Panc1 (cell line): ENCODE data around the gene TMEM163.

ENCODE experiments used
- POLR2AphosphoS5 ChIP-seq: IDR thresholded peaks from 2 replicates; pipeline ENCODE4 v1.6.1; 2012; ENCODE audit warnings: mild to moderate bottlenecking, low read depth, low read length, moderate library complexity
- TF ChIP-seq, protein P1 (sequence below): fragments of 450-650 bp; IDR thresholded peaks from 2 replicates; pipeline ENCODE4 v1.5.1; 2017; ENCODE audit warnings: mild to moderate bottlenecking
- TF ChIP-seq, protein P2 (sequence below), 2 experiments: IDR thresholded peaks; 2 replicates each; pipeline ENCODE4 v1.6.1; 2011 to 2012; ENCODE audit warnings: low read depth in 2 of 2, control low read depth in 1 of 2, low read length in 1 of 2, mild to moderate bottlenecking in 1 of 2, moderate library complexity in 1 of 2; ENCODE audit not compliant: insufficient read depth in 1 of 2

DNA sequence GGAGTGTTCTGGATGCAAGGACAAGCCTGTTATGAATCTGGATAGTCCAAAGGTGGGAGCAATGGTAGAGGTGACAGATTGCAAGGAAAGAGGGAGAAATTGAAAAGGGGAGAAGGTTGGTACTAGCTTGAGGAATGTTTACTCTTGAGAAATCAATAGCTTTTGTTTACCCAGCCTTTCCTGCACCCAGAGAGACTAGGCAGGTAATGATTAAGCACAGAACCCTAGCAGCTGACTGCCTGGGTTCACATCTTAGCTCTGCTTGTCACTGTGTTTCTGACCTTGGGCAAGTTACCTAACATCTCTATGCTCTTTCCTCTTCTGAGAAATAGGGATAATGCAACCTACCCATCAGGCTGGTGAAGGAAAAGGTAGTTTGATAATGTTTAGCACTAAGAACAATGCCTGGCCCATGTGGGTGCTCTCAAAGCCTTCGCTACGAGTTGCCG, 286.3 kb downstream of the TMEM163 start:
- TF ChIP-seq, protein P1, sequence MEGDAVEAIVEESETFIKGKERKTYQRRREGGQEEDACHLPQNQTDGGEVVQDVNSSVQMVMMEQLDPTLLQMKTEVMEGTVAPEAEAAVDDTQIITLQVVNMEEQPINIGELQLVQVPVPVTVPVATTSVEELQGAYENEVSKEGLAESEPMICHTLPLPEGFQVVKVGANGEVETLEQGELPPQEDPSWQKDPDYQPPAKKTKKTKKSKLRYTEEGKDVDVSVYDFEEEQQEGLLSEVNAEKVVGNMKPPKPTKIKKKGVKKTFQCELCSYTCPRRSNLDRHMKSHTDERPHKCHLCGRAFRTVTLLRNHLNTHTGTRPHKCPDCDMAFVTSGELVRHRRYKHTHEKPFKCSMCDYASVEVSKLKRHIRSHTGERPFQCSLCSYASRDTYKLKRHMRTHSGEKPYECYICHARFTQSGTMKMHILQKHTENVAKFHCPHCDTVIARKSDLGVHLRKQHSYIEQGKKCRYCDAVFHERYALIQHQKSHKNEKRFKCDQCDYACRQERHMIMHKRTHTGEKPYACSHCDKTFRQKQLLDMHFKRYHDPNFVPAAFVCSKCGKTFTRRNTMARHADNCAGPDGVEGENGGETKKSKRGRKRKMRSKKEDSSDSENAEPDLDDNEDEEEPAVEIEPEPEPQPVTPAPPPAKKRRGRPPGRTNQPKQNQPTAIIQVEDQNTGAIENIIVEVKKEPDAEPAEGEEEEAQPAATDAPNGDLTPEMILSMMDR, result no peak
- no peak for TF ChIP-seq POLR2AphosphoS5
- TF ChIP-seq, protein P2, sequence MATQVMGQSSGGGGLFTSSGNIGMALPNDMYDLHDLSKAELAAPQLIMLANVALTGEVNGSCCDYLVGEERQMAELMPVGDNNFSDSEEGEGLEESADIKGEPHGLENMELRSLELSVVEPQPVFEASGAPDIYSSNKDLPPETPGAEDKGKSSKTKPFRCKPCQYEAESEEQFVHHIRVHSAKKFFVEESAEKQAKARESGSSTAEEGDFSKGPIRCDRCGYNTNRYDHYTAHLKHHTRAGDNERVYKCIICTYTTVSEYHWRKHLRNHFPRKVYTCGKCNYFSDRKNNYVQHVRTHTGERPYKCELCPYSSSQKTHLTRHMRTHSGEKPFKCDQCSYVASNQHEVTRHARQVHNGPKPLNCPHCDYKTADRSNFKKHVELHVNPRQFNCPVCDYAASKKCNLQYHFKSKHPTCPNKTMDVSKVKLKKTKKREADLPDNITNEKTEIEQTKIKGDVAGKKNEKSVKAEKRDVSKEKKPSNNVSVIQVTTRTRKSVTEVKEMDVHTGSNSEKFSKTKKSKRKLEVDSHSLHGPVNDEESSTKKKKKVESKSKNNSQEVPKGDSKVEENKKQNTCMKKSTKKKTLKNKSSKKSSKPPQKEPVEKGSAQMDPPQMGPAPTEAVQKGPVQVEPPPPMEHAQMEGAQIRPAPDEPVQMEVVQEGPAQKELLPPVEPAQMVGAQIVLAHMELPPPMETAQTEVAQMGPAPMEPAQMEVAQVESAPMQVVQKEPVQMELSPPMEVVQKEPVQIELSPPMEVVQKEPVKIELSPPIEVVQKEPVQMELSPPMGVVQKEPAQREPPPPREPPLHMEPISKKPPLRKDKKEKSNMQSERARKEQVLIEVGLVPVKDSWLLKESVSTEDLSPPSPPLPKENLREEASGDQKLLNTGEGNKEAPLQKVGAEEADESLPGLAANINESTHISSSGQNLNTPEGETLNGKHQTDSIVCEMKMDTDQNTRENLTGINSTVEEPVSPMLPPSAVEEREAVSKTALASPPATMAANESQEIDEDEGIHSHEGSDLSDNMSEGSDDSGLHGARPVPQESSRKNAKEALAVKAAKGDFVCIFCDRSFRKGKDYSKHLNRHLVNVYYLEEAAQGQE (IDR thresholded peaks at IDR 0.05; ENCODE audit: insufficient read depth in 1 of 2, low read depth in 2 of 2, low read length in 1 of 2), result no peak
